GM19238 (cell line): ENCODE data around the gene CHAD.
"Not testable (repeated sequence)": the region's sequence is repeated elsewhere in the genome, so short reads cannot be mapped to it uniquely, and the experiment has no call there.

Experiments
- DNase-seq: peaks from one replicate; pipeline ENCODE4 v3.0.0; 2011; ENCODE audit warnings: low spot score; ENCODE audit not compliant: insufficient read length

The CHAD gene

DNA sequence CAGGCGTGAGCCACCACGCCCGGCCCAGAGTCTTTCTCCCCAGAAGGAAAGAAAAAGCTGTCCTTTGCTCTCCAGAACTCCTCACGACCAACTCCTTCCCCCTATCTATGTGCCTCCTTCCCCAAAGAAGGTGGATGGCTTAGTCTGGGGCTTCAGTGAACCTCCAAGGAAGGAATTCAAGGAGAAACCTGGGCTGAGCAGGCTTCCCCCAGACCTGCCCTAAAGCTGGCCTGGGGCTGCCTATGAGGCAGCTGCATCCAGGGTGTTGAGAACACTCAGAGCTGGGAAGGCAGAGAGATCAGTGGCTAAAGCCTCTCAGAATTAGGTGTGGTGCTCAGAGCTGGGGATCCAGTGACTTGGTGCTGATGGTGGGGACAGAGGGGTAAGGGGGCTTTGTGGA lies 38.9 kb downstream of the CHAD start:
- DNase-seq = no peak

DNA sequence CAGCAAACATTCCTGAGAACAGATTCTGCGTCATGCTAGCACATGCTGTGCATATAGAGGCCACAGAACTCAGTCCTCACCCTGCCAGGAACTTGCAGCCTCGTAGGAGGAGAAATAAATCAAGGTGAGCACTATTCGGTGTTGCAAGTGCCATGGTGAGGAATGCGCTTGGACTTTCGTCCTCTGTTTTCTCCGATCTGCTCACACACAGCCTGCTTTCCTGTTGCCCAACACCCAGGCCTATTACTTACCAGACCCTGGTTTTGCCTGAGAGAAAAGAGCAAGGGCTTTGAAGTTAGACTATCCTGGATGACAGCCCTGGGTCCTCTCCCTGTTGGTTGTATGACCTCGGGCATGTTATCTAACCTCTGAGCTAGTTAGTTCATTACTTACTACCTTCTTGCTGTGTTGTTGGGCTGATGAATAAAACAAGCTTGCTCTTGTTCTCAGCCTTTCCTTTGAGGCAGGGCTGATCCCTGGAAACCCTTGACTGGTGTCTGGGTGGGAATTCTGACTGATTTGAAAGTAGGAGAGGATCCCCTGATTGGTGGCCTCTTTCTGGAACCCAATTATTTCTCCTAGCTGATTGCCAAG lies 39.8 kb downstream of the CHAD start:
- DNase-seq = no peak

DNA sequence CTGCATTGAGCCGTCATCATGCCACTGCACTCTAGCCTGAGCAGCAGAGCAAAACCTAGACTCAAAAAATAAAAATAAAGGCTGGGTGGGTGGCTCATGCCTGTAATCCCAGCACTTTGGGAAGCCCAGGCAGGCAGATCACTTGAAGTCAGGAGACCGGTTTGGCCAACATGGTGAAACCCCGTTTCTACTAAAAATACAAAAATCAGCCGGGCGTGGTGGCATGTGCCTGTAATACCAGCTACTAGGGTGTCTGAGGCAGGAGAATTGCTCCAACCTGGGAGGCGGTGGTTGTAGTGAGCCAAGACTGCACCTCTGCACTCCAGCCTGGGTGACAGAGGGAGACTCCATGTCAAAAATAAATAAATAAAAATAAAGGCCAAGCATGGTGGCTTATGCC lies 40.6 kb downstream of the CHAD start:
- DNase-seq = not testable (repeated sequence)

GRCh38 chr17:50426814-50427787 lies 41.6 kb downstream of the CHAD start:
- DNase-seq = peak; percentile 41

GRCh38 chr17:50426472-50426782 lies 42.3 kb downstream of the CHAD start:
- no peak for DNase-seq

GRCh38 chr17:50425682-50426471 lies 42.8 kb downstream of the CHAD start, which contains the start of gene ACSF2:
Gene ACSF2, plus strand, starts transcription at chr17:50426218. Its CDS starts 44 bp downstream, at chr17:50426262.
- DNase-seq = peak; percentile 79

DNA sequence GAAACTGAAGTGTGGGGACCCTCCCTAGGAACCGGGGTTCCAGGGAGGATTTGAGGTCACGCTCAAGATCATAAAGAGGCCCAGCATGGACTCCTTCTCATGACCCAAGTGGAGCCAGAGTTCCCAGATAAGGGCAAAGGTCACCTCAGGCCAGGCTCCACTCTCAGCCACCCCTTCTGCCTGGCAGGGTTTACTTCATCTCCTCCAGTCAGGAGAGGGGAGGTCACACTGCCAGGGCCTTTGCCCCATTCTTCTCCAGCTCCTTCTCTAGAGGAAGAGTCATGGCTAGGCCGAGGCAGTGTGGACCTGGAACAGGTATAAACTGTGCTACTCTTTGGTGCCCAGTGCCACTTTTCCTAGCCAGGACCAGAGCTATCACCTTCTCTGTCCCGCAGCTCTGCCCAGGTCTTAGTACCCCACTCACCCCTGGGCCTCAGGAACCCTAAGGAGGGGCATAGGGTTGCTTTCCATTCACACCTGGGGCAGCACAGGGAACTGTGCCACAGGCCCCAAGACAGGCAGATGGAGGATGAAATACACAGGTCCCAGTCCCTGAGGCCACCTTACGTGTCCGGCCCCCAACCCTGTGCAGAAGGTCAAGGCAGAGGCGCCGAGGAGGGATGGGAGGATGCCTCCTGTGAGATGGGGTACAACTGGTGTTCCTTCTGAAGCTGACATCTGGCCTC lies 43.5 kb downstream of the CHAD start:
- DNase-seq = no peak

GRCh38 chr17:50424246-50424995 lies 44.3 kb downstream of the CHAD start:
- no peak for DNase-seq

GRCh38 chr17:50423553-50424159 lies 45.0 kb downstream of the CHAD start:
- DNase-seq = no peak

DNA sequence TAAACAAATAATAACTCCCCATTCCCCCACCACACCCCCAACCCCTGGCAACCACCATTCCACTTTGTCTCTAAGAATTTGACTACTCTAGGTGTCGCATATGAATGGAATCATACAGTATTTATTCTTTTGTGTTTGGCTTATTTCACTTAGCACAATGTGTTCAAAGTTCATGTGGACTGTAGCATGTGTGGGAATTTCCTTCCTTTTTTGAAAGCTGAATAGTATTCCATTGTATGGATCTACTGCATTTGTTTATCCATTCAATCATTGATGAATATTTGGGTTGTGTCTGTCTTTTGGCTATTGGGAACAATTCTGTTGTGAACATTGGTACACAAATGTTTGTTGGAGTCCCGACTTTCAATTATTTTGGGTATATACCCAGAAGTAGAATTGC lies 45.9 kb downstream of the CHAD start:
- DNase-seq = no peak

DNA sequence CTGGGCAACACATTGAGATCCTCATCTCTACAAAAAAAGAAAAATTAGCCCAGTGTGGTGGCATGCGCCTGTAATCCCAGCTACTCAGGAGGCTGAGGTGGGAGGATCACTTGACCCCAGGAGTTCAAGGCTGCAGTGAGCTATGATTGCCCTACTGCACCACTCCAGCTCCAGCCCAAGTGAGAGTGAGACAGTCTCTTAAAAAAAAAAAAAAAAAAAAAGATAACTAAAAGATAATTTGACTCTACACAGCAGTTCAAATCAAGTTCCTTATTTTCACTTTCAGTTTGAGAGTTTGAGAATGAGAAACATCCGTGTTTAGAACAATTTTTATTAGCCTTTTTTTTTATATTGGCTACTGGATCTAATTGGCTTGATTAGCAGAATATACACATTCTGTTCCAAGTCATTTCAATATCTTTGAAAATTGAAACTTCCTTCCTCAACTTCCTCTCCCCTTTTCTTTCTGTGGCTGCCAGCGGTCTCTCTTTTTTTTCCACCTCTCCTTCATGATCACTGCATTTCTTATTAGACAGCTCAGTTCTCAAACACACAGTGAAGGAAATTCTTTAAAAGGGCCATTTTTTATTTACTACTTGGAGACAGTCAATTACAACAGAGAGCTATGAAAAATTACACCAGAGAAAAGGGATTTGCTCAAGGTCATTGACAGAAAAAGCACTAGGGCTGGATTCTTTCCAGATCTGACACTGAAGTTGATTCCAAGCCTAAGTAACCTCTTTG lies 47.2 kb downstream of the CHAD start:
- peak; percentile 19 for DNase-seq

DNA sequence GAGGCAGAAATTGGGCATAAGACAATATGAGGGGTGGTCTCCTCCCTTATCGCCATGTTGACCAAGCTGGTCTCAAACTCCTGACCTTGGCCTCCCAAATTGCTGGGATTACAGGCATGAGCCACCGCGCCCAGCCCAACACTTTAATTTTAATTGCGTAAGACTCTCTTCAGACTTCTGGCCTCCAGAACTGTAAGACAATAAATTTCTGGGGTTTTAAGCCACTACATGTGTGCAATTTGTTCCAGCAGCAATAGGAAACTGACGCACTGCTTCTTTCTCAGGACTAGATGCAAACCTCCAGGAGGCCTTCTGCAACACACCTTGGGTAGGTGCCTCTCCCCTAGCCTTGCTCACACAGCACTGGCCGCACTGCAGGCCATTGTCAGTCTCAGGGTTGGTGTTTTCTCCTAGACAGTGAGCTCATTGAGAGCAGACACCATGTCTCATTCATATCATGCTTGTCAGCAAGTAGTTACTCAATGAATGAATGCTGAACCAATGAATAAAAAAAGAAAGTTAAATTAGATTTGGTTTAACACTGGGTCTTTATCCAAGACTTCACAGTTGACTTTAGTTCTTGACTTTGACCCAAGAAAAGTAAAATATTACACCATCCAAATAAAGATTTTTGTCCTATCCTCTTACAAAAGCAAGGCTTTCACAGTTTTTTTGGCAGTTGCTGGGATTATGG lies 48.1 kb downstream of the CHAD start:
- DNase-seq = no peak

- not testable (repeated sequence) for DNase-seq
Measured at GRCh38 chr17:50419577-50419976, 49.1 kb downstream of the CHAD start.

GRCh38 chr17:50414808-50415207 lies 53.9 kb downstream of the CHAD start:
- DNase-seq = no peak
